ENCODE data around the gene AGBL3. TPM values are rescaled to one million over a fixed set of nuclear protein-coding genes. Genes with fewer than 3 reads are reported as not detected.
"Not testable (repeated sequence)": the region's sequence is repeated elsewhere in the genome, so short reads cannot be mapped to it uniquely, and the experiment has no call there.

Gene AGBL3
- total and polyA plus RNA-seq, 7 donors: 0.51 to 3.5 (median 1.3) TPM

DNA sequence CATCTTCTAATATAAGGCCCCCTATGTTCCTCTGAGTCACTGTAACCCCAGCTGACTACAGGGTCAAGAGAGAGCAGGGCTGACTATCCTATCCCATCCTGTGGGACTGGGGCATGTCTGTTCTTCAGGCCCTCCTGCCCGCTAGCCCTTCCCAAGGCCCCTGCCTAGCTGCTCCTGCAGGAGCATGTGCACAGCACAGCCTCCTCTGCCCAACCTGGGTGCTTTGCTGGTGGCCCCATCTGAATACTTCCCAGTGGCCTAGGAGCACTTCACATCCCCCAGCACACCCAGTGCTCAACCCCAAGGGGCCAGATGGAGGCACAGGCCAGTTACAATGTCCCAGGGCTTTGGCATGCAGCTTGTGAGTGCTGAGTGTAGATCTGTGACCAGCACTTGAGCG, 37.3 kb downstream of the AGBL3 start:
- no peak for TF ChIP-seq CTCF (IDR thresholded peaks at IDR 0.05)
- intact Hi-C loops (cut with DNase I): no loop called here
- 87 to 97% (median 95%) methylated on average over 2 of the region's 2 CpGs for WGBS, 3 donors

DNA sequence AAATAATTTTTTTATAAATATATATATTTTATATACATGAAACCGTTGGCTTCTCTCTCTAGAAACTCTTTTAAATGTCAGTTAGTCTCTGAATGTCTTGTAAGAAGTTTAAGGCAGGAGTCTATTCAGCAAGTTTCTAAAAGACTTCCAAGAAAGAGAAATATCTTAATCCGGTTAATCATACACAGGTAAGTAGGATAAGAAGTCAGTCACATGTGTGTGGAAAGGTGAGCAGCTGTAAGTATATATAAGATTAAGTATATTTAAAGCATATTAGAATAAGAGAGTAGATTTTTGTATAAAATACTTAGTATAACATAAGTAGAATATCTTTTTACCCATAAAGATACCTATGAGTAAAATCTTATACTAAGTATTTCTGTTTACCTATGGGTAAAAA, 48.9 kb downstream of the AGBL3 start:
- Histone ChIP-seq H3K9me3 (no peaks in the 10 kb centered on the region), H3K27ac (no peak overlapping the region), H3K4me1 (no peaks in the 10 kb centered on the region), H3K36me3 (ENCODE audit: insufficient read depth in 1 of 2, low read depth in 1 of 2) (no peaks in the 10 kb centered on the region), H3K4me3 (no peak overlapping the region), H3K27me3 (ENCODE audit: insufficient read depth in 3 of 3, low read length in 2 of 3) (peaks cover 0 to 3% (median 0%) of the 10 kb centered on the region in 3 donors)
- TF ChIP-seq CTCF (IDR thresholded peaks at IDR 0.05): no peak
- DNase-seq (no peak), ATAC-seq (no peak)
- intact Hi-C loops (cut with DNase I): no loop called here
- WGBS, 3 donors: 82 to 88% (median 86%) methylated on average over 2 of the region's 2 CpGs

More for the DNA sequence above, 37.3 kb downstream of the AGBL3 start:
- DNase-seq: no peak
- Histone ChIP-seq H3K9me3 (peaks cover 7% of the 10 kb centered on the region), H3K27ac (no peak overlapping the region), H3K27me3 (ENCODE audit: insufficient read depth in 3 of 3, low read length in 2 of 3) (no peaks in the 10 kb centered on the region), H3K36me3 (ENCODE audit: insufficient read depth in 1 of 2, low read depth in 1 of 2) (no peaks in the 10 kb centered on the region), H3K4me1 (no peaks in the 10 kb centered on the region), H3K4me3 (no peak overlapping the region)
- ATAC-seq: no peak

DNA sequence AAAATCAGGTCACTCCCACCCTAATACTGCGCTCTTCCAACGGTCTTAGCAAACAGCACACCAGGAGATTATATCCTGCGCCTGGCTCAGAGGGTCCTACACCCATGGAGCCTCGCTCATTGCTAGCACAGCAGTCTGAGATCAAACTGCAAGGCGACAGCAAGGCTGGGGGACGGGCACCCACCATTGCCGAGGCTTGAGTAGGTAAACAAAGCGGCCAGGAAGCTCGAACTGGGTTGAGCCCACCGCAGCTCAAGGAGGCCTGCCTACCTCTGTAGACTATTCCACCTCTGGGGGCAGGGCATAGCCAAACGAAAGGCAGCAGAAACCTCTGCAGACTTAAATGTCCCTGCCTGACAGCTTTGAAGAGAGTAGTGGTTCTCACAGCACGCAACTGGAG, 80.7 kb downstream of the AGBL3 start:
- ATAC-seq; H3K27ac ChIP-seq; H3K36me3 ChIP-seq (ENCODE audit: insufficient read depth in 1 of 2, low read depth in 1 of 2); DNase-seq; H3K27me3 ChIP-seq (ENCODE audit: insufficient read depth in 3 of 3, low read length in 2 of 3); intact Hi-C loops (cut with DNase I); H3K4me3 ChIP-seq; H3K4me1 ChIP-seq; H3K9me3 ChIP-seq: not testable (repeated sequence)
- 95% methylated on average over 12 of the region's 12 CpGs for WGBS, 3 donors

DNA sequence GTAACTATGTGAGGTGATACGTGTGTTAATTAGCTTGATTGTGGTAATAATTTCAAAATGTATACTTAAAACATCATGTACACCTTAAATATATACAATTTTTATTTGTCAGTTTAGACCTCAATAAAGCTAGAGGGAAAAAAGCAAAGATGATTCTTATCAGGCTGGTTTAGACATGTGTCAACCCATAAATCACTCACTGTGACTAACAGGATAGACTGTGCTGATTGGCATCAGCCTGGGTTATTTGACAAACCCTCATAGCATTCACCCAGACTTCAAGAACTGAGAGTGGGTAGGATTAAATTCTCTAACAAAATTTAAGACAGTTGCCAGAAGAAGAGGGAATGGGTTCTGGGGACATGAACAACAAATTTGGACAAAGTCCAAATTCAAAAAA, 87.8 kb downstream of the AGBL3 start:
- Histone ChIP-seq H3K4me3 (no peak overlapping the region), H3K27ac (no peak overlapping the region), H3K9me3 (no peaks in the 10 kb centered on the region), H3K27me3 (ENCODE audit: insufficient read depth in 3 of 3, low read length in 2 of 3) (no peaks in the 10 kb centered on the region), H3K4me1 (no peaks in the 10 kb centered on the region), H3K36me3 (ENCODE audit: insufficient read depth in 1 of 2, low read depth in 1 of 2) (no peaks in the 10 kb centered on the region)
- TF ChIP-seq CTCF (IDR thresholded peaks at IDR 0.05): no peak
- intact Hi-C loops (cut with DNase I): no loop called here
- no peak for DNase-seq
- 91 to 94% (median 94%) methylated on average over 1 of the region's 1 CpG for WGBS, 3 donors
- peak in 3 of 4 donors; percentile 42 to 77 (median 57) for ATAC-seq

GRCh38 chr7:135074531-135074930, 88.2 kb downstream of the AGBL3 start:
- Histone ChIP-seq H3K27me3 (ENCODE audit: insufficient read depth in 3 of 3, low read length in 2 of 3) (no peaks in the 10 kb centered on the region), H3K4me1 (no peaks in the 10 kb centered on the region), H3K36me3 (ENCODE audit: insufficient read depth in 1 of 2, low read depth in 1 of 2) (no peaks in the 10 kb centered on the region), H3K4me3 (no peak overlapping the region), H3K9me3 (no peaks in the 10 kb centered on the region), H3K27ac (no peak overlapping the region)
- DNase-seq: no peak
- 0 to 98% (median 35%) methylated on average over 1 of the region's 1 CpG for WGBS, 3 donors
- intact Hi-C loops (cut with DNase I): no loop called here
- no peak for ATAC-seq
- no peak for TF ChIP-seq CTCF (IDR thresholded peaks at IDR 0.05)
